K562 (cell line): ENCODE results near the gene WDR45. TPM values are rescaled to one million over a fixed set of nuclear protein-coding genes. Genes with fewer than 3 reads are reported as not detected.

Experiments
- BCL6 ChIP-seq: fragments of 250-450 bp; sonication (Bioruptor Pico); IDR thresholded peaks from 2 replicates; pipeline ENCODE4 v1.4.0; 2020
- BHLHE40 ChIP-seq: IDR thresholded peaks from 2 replicates; pipeline ENCODE4 v1.6.1; 2011; ENCODE audit warnings: low read length, improper control_type of control experiment
- BRF1 ChIP-seq: IDR thresholded peaks from 3 replicates; pipeline ENCODE4 v1.6.1; 2011; ENCODE audit warnings: borderline replicate concordance, mild to moderate bottlenecking; ENCODE audit not compliant: insufficient read length; ENCODE audit errors: extremely low read depth
- CREB1 ChIP-seq, 2 experiments: sonication (generic) in 1 of 2; formaldehyde crosslinking in 1 of 2; IDR thresholded peaks; 2 replicates each; pipeline versions ENCODE4 v1.6.1 to v1.8.0; 2012 to 2022; ENCODE audit warnings: inconsistent platforms in 1 of 2, mild to moderate bottlenecking in 1 of 2, missing genetic modification reagents in 1 of 2, moderate library complexity in 1 of 2
- HDAC2 ChIP-seq: fragments of 450-650 bp; IDR thresholded peaks from 2 replicates; pipeline ENCODE4 v1.6.1; 2016; ENCODE audit warnings: mild to moderate bottlenecking
- HNRNPH1 ChIP-seq: fragments of 200-400 bp; formaldehyde crosslinking; optimal IDR thresholded peaks from 2 replicates; pipeline ENCODE3; 2017; ENCODE audit warnings: low read depth, mild to moderate bottlenecking, low read length, moderate library complexity
- NFIX ChIP-seq: fragments of 250-450 bp; sonication (Bioruptor Pico); IDR thresholded peaks from 2 replicates; pipeline ENCODE4 v1.4.0; 2020; ENCODE audit warnings: low read depth, mild to moderate bottlenecking, moderate library complexity
- SAFB ChIP-seq: fragments of 200-400 bp; formaldehyde crosslinking; IDR thresholded peaks from 2 replicates; pipeline ENCODE4 v1.6.1; 2017; ENCODE audit warnings: low read depth, low read length, borderline replicate concordance
- SAP30 ChIP-seq: fragments of 200-600 bp; sonication (generic); IDR thresholded peaks from 2 replicates; pipeline ENCODE4 v1.6.1; 2012; ENCODE audit warnings: borderline replicate concordance, low read depth, mild to moderate bottlenecking, moderate library complexity, low read length, control low read depth, inconsistent platforms; ENCODE audit not compliant: insufficient read depth, poor library complexity, severe bottlenecking
- SIN3A ChIP-seq, 2 experiments: fragments of 150-350 bp in 1 of 2; IDR thresholded peaks; 2 replicates each; pipeline ENCODE4 v1.6.1; 2011 to 2016; ENCODE audit warnings: borderline replicate concordance in 2 of 2, low read depth in 2 of 2, low read length in 2 of 2, mild to moderate bottlenecking in 2 of 2, moderate library complexity in 2 of 2; ENCODE audit not compliant: control insufficient read depth in 1 of 2
- SLC30A9 ChIP-seq: fragments of 250-450 bp; sonication (Bioruptor Pico); IDR thresholded peaks from 2 replicates; pipeline ENCODE4 v1.8.0; 2022; ENCODE audit warnings: mild to moderate bottlenecking, moderate library complexity
- SMAD4 ChIP-seq: fragments of 250-450 bp; sonication (Bioruptor Pico); conservative IDR thresholded peaks from 2 replicates; pipeline ENCODE4 v1.8.0; 2021; ENCODE audit warnings: inconsistent platforms, mild to moderate bottlenecking, moderate library complexity
- STAG1 ChIP-seq: sonication (generic); formaldehyde crosslinking; IDR thresholded peaks from 2 replicates; pipeline ENCODE4 v1.5.0; 2020; ENCODE audit warnings: missing genetic modification reagents, borderline replicate concordance
- STAT5A ChIP-seq: IDR thresholded peaks from 2 replicates; pipeline ENCODE4 v1.6.1; 2012; ENCODE audit warnings: low read length, inconsistent platforms, borderline replicate concordance
- ZFPM2 ChIP-seq: fragments of 250-450 bp; sonication (Bioruptor Pico); IDR thresholded peaks from 2 replicates; pipeline ENCODE4 v1.5.1; 2022; ENCODE audit warnings: mild to moderate bottlenecking
- ZNF324 ChIP-seq: fragments of 250-450 bp; sonication (Bioruptor Pico); IDR thresholded peaks from 2 replicates; pipeline ENCODE4 v1.4.0; 2020; ENCODE audit warnings: mild to moderate bottlenecking
- ZNF75A ChIP-seq: fragments of 450-650 bp; formaldehyde crosslinking; IDR thresholded peaks from 2 replicates; pipeline ENCODE4 v1.4.0; 2020; ENCODE audit warnings: mild to moderate bottlenecking
- polyA plus RNA-seq, 8 experiments: library from polyadenylated mRNA; depleted of rRNA in 4 of 8; stranded (reverse) in 5 of 8; unstranded in 3 of 8; fragments of >200 nt; fragmentation: Nextera tagmentation in 2 of 8; fragmentation: Illumina TruSeq in 1 of 8; extraction: Ambion mirVana in 2 of 8; extraction: Trizol in 1 of 8; gene quantifications; 2 replicates each; pipeline versions ENCODE4 v1.2.1 to v1.2.3, GENCODE V29; 2011 to 2014; ENCODE audit warnings: inconsistent platforms in 1 of 8, missing spikeins in 1 of 8
- total RNA-seq, 7 experiments: library from RNA; depleted of rRNA in 6 of 7; stranded (reverse); fragments of >200 nt in 6 of 7; fragmentation: Illumina TruSeq in 2 of 7; extraction: Trizol in 2 of 7; gene quantifications; 2 replicates each; pipeline versions ENCODE4 v1.2.1 to v1.2.3, GENCODE V29; 2011 to 2021; ENCODE audit warnings: low replicate concordance in 1 of 7
- TF ChIP-seq, protein P1 (sequence below): sonication (generic); formaldehyde crosslinking; IDR thresholded peaks from 2 replicates; pipeline ENCODE4 v1.8.0; 2023; ENCODE audit warnings: mild to moderate bottlenecking, missing genetic modification reagents
- TF ChIP-seq, protein P2 (sequence below): fragments of 450-650 bp; IDR thresholded peaks from 2 replicates; pipeline ENCODE4 v1.6.1; 2017; ENCODE audit warnings: mild to moderate bottlenecking, moderate library complexity
- TF ChIP-seq, protein P3 (sequence below): sonication (generic); formaldehyde crosslinking; IDR thresholded peaks from 2 replicates; pipeline ENCODE4 v1.8.1; 2022; ENCODE audit warnings: missing genetic modification reagents
- TF ChIP-seq, protein P4 (sequence below), 2 experiments: fragments of 450-650 bp in 1 of 2; sonication (generic) in 1 of 2; formaldehyde crosslinking in 1 of 2; IDR thresholded peaks in 1 of 2; conservative IDR thresholded peaks in 1 of 2; 2 replicates each; pipeline versions ENCODE4 v1.6.1 to v1.8.1; 2016 to 2023; ENCODE audit warnings: mild to moderate bottlenecking in 2 of 2, moderate library complexity in 2 of 2, inconsistent platforms in 1 of 2, missing genetic modification reagents in 1 of 2

The WDR45 gene
- total and polyA plus RNA-seq, 9 of the 15 experiments (the other 6 are each of a cell fraction or from before 2014, with no cell fraction given) = 19.4 to 136 (median 59.7) TPM

DNA sequence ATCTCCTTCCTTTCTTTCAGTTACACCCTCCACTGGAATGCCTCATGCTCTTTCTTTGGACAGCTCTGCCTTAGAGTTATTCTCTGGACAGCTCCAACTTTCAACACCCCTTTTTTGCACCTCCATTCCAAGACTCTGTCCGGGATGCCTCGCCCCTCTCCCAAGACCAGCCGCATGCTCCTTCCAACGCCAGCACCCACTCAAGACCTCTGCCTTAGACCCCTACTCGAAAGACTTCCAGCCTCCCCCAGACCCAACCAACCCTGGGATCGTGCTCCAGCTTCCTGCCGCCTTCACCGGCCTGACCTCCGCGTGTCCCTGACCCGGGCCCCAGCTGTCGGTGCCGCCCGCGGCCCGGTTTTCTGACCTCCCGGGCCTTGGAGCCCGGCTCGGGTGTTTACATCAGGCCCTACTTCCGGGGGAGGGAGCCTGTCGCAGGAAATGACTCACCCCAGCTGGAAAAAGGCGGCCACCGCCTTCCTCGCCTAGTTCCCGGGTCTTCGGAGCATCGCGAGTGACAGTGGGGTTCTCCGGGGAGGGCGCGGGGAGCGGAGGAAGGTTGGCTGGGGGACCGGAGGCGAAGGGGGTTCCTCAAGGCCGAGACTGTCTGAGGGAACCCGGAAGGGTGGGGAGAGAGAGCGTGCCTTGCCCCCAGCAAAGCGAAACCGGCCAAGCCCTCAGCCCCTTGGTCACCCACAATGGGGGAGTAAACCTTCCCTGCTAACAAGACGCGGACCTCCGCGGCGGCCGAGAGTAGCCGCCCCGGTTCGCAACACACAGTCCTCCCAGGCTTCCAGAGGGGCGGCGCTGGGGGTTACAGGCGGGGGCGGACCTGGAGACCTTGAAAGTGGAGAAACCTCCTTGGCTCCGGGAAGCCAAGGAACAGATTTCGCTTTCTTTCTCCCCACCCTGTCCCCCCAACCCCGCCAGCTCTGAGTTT is at the start of gene WDR45 (continued):
- TF ChIP-seq CREB1 (IDR thresholded peaks at IDR 0.05) (peak; percentile 47; the same call in 1 of the 2 replicates), CREB1 (CRISPR knock-in tag; IDR thresholded peaks at IDR 0.05) (no peak), BCL6 (CRISPR knock-in tag) (no peak), ZNF75A (CRISPR knock-in tag) (no peak), ZFPM2 (CRISPR knock-in tag) (no peak), NFIX (no peak), SAP30 (peak; percentile 62), BRF1 (no peak), HDAC2 (peak; percentile 49; the same call in 1 of the 2 replicates), SLC30A9 (no peak), SIN3A (IDR thresholded peaks at IDR 0.05; ENCODE audit: borderline replicate concordance in 2 of 2, control insufficient read depth in 1 of 2, low read depth in 2 of 2, low read length in 2 of 2) (peak; percentile 70 to 95; a peak in 3 of 4 replicates), STAT5A (no peak), SAFB (peak; percentile 19; the same call in 1 of the 2 replicates), BHLHE40 (no peak; the same call in 1 of the 2 replicates), STAG1 (no peak), HNRNPH1 (no peak), SMAD4 (CRISPR knock-in tag) (no peak), ZNF324 (CRISPR knock-in tag) (no peak)
- TF ChIP-seq, protein P1, sequence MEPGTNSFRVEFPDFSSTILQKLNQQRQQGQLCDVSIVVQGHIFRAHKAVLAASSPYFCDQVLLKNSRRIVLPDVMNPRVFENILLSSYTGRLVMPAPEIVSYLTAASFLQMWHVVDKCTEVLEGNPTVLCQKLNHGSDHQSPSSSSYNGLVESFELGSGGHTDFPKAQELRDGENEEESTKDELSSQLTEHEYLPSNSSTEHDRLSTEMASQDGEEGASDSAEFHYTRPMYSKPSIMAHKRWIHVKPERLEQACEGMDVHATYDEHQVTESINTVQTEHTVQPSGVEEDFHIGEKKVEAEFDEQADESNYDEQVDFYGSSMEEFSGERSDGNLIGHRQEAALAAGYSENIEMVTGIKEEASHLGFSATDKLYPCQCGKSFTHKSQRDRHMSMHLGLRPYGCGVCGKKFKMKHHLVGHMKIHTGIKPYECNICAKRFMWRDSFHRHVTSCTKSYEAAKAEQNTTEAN (CRISPR knock-in tag) = no peak
- TF ChIP-seq, protein P2, sequence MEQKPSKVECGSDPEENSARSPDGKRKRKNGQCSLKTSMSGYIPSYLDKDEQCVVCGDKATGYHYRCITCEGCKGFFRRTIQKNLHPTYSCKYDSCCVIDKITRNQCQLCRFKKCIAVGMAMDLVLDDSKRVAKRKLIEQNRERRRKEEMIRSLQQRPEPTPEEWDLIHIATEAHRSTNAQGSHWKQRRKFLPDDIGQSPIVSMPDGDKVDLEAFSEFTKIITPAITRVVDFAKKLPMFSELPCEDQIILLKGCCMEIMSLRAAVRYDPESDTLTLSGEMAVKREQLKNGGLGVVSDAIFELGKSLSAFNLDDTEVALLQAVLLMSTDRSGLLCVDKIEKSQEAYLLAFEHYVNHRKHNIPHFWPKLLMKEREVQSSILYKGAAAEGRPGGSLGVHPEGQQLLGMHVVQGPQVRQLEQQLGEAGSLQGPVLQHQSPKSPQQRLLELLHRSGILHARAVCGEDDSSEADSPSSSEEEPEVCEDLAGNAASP = no peak
- TF ChIP-seq, protein P3, sequence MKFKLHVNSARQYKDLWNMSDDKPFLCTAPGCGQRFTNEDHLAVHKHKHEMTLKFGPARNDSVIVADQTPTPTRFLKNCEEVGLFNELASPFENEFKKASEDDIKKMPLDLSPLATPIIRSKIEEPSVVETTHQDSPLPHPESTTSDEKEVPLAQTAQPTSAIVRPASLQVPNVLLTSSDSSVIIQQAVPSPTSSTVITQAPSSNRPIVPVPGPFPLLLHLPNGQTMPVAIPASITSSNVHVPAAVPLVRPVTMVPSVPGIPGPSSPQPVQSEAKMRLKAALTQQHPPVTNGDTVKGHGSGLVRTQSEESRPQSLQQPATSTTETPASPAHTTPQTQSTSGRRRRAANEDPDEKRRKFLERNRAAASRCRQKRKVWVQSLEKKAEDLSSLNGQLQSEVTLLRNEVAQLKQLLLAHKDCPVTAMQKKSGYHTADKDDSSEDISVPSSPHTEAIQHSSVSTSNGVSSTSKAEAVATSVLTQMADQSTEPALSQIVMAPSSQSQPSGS (CRISPR knock-in tag) = no peak
- TF ChIP-seq, protein P4, sequence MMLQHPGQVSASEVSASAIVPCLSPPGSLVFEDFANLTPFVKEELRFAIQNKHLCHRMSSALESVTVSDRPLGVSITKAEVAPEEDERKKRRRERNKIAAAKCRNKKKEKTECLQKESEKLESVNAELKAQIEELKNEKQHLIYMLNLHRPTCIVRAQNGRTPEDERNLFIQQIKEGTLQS (IDR thresholded peaks at IDR 0.05) = peak; percentile 98
- TF ChIP-seq, protein P4 (CRISPR knock-in tag; conservative IDR thresholded peaks at IDR 0.05) = peak; percentile 98
